DND-41 (cell line): ENCODE data around the gene RAC2.

Experiments
- ATAC-seq: fragments of 200-7000 bp; cut with Tn5 transposase; 3 replicates; pipeline ENCODE4 v1.9.1; 2021; ENCODE audit warnings: low read depth; ENCODE audit not compliant: insufficient read depth
- DNase-seq: peaks from one replicate; pipeline ENCODE4 v3.0.0-alpha.2; 2020
- H2AFZ ChIP-seq: 2 replicates; pipeline ENCODE4 v1.6.0; 2012; ENCODE audit warnings: low read depth, low read length
- H3K27ac ChIP-seq: 2 replicates; pipeline ENCODE4 v1.5.1; 2012; ENCODE audit warnings: low read length, inconsistent platforms
- H3K27me3 ChIP-seq: fragments of 200-600 bp; sonication (generic); 2 replicates; pipeline ENCODE4 v1.6.0; 2012; ENCODE audit warnings: low read length, mild to moderate bottlenecking, inconsistent platforms; ENCODE audit not compliant: insufficient read depth, poor library complexity
- H3K36me3 ChIP-seq: 2 replicates; pipeline ENCODE4 v1.5.1; 2012; ENCODE audit warnings: low read length, inconsistent platforms; ENCODE audit not compliant: insufficient read depth
- H3K4me1 ChIP-seq: 2 replicates; pipeline ENCODE4 v1.5.1; 2012; ENCODE audit warnings: mild to moderate bottlenecking, low read length; ENCODE audit not compliant: insufficient read depth
- H3K4me2 ChIP-seq: 2 replicates; pipeline ENCODE4 v1.6.0; 2012; ENCODE audit warnings: mild to moderate bottlenecking, moderate library complexity, low read length, inconsistent platforms; ENCODE audit not compliant: insufficient read depth
- H3K4me3 ChIP-seq, 2 experiments: fragments of 200-600 bp in 1 of 2; shearing (Covaris generic) in 1 of 2; 2 replicates each; pipeline ENCODE4 v1.5.1; 2012 to 2016; ENCODE audit warnings: inconsistent platforms in 2 of 2, low read length in 2 of 2, mild to moderate bottlenecking in 2 of 2, low read depth in 1 of 2, moderate library complexity in 1 of 2
- H3K79me2 ChIP-seq: 2 replicates; pipeline ENCODE4 v1.6.0; 2012; ENCODE audit warnings: low read length, inconsistent platforms; ENCODE audit not compliant: insufficient read depth
- H3K9ac ChIP-seq: 2 replicates; pipeline ENCODE4 v1.6.0; 2012; ENCODE audit warnings: low read depth, mild to moderate bottlenecking, inconsistent platforms, low read length, moderate library complexity
- H3K9me3 ChIP-seq: 2 replicates; pipeline ENCODE4 v1.5.1; 2012; ENCODE audit warnings: low read length, moderate library complexity, mild to moderate bottlenecking, inconsistent platforms; ENCODE audit not compliant: insufficient read depth, severe bottlenecking
- H4K20me1 ChIP-seq: 2 replicates; pipeline ENCODE4 v1.6.0; 2012; ENCODE audit warnings: low read length; ENCODE audit not compliant: insufficient read depth
- EZH2 ChIP-seq: IDR thresholded peaks from 3 replicates; pipeline ENCODE4 v1.6.1; 2012; ENCODE audit warnings: borderline replicate concordance, low read depth, mild to moderate bottlenecking, moderate library complexity, low read length, inconsistent platforms; ENCODE audit not compliant: severe bottlenecking
- TF ChIP-seq, protein P1 (sequence below): IDR thresholded peaks from 2 replicates; pipeline ENCODE4 v1.5.1; 2012; ENCODE audit warnings: borderline replicate concordance, low read length, moderate library complexity, mild to moderate bottlenecking; ENCODE audit not compliant: poor library complexity, severe bottlenecking; ENCODE audit errors: extremely low read depth

RAC2 gene

DNA sequence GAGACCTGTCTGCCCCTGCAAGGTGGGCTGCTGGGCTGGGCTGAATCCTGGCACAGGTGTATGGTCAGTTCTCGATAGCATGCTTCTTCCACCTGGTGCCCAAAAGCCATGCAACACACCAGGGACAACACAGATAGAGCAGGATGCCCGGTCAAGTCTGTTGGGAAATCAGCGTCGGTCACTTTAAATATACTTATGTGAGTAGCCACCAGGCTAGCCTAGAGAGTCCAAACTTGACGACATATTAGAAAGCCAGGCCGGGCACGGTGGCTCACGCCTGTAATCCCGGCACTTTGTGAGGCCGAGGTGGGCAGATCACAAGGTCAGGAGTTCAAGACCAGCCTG is 65.0 kb downstream of the RAC2 start:
- no peaks in the 10 kb centered on the region for H3K36me3 ChIP-seq
- DNase-seq (no peak), ATAC-seq (no peak)
- H3K4me2 ChIP-seq, result no peak overlapping the region
- no peaks in the 10 kb centered on the region for H4K20me1 ChIP-seq
- H3K79me2 ChIP-seq, result no peaks in the 10 kb centered on the region
- H2AFZ ChIP-seq, result no peak overlapping the region
- H3K9me3 ChIP-seq, result no peaks in the 10 kb centered on the region
- peaks cover 9% of the 10 kb centered on the region for H3K27me3 ChIP-seq
- H3K4me3 ChIP-seq, result no peak overlapping the region
- H3K4me1 ChIP-seq, result no peaks in the 10 kb centered on the region
- no peak for TF ChIP-seq EZH2
- TF ChIP-seq, protein P1, sequence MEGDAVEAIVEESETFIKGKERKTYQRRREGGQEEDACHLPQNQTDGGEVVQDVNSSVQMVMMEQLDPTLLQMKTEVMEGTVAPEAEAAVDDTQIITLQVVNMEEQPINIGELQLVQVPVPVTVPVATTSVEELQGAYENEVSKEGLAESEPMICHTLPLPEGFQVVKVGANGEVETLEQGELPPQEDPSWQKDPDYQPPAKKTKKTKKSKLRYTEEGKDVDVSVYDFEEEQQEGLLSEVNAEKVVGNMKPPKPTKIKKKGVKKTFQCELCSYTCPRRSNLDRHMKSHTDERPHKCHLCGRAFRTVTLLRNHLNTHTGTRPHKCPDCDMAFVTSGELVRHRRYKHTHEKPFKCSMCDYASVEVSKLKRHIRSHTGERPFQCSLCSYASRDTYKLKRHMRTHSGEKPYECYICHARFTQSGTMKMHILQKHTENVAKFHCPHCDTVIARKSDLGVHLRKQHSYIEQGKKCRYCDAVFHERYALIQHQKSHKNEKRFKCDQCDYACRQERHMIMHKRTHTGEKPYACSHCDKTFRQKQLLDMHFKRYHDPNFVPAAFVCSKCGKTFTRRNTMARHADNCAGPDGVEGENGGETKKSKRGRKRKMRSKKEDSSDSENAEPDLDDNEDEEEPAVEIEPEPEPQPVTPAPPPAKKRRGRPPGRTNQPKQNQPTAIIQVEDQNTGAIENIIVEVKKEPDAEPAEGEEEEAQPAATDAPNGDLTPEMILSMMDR, result no peak
- no peak overlapping the region for H3K27ac ChIP-seq
- no peak overlapping the region for H3K9ac ChIP-seq

DNA sequence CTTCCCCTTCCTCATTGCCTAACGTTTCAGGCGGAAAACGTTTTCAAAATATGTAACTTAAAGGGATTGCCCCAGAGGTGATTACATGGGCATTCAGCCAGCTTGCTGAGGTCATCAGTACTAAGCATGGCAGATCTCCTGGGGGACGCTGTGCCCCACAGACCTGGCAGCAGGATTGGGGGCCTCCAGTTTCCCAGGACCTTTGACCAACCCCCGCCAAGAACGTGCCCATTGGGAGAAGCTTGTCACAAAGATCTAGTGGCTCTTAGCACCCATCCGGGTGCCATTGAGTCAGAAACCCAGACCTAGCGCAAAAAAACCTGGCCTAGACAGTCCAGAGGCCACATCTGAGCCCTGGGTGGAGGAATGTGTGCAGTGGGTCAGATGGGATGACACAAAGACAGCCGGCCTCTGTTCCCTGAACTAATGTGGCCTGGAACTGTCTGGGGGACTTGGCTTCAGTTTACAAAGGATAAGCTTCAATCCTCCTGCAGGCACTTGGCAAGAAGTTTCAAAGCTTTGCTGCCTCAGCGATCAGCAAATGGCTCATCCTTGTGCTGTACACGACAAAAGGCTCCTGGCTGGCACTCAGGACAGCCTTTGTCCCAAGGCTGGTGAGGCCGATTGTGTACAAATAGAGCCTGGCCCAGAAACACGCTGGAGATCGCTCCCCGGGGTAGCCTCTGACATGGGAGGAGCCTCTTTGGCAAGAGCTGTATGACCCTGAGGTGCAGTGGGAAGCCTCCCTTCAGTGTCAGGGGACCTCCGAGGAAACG is 65.5 kb downstream of the RAC2 start:
- H4K20me1 ChIP-seq, result no peaks in the 10 kb centered on the region
- H3K9me3 ChIP-seq, result no peaks in the 10 kb centered on the region
- ATAC-seq (no peak), DNase-seq (no peak)
- no peak overlapping the region for H3K27ac ChIP-seq
- no peak overlapping the region for H3K9ac ChIP-seq
- no peak overlapping the region for H2AFZ ChIP-seq
- H3K36me3 ChIP-seq, result no peaks in the 10 kb centered on the region
- H3K4me3 ChIP-seq, result no peak overlapping the region
- H3K4me1 ChIP-seq, result no peaks in the 10 kb centered on the region
- no peaks in the 10 kb centered on the region for H3K79me2 ChIP-seq
- no peak for TF ChIP-seq EZH2
- TF ChIP-seq, protein P1, result no peak
- no peak overlapping the region for H3K4me2 ChIP-seq
- peaks cover 11% of the 10 kb centered on the region for H3K27me3 ChIP-seq

- no peak for ATAC-seq
- Histone ChIP-seq H2AFZ (no peak overlapping the region), H3K4me1 (no peaks in the 10 kb centered on the region), H3K4me3 (no peak overlapping the region), H3K79me2 (no peaks in the 10 kb centered on the region), H4K20me1 (no peaks in the 10 kb centered on the region), H3K9ac (no peak overlapping the region), H3K4me2 (no peak overlapping the region), H3K9me3 (no peaks in the 10 kb centered on the region), H3K36me3 (no peaks in the 10 kb centered on the region), H3K27ac (no peak overlapping the region), H3K27me3 (peaks cover 11% of the 10 kb centered on the region)
- no peak for DNase-seq
- no peak for TF ChIP-seq EZH2
- TF ChIP-seq, protein P1, result no peak
Observed at GRCh38 chr22:37177755-37178154, 66.3 kb downstream of the RAC2 start.

DNA sequence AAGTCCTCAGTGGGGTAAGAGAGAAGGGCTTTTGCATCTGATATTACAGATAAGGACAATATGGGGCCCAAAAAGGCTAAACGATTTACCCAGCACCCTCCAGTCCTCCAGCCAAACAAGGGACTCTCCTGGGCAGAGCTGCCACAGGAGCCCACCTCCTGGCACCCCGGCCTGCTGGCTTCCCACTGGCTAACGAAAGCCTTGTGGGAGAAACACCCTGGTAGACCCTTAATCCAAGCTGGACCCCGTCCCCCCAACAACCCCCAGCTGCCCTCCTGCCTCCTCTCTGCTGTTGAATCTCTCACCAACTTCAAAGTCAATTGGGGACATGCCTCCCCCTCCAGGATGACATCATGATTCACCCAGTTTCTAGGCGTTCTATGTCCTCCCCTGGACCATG is 66.8 kb downstream of the RAC2 start:
- no peak for ATAC-seq
- H3K9ac ChIP-seq, result no peak overlapping the region
- no peaks in the 10 kb centered on the region for H3K4me1 ChIP-seq
- H2AFZ ChIP-seq, result no peak overlapping the region
- no peak for DNase-seq
- H3K79me2 ChIP-seq, result no peaks in the 10 kb centered on the region
- H4K20me1 ChIP-seq, result no peaks in the 10 kb centered on the region
- H3K27me3 ChIP-seq, result peaks cover 11% of the 10 kb centered on the region
- H3K36me3 ChIP-seq, result no peaks in the 10 kb centered on the region
- H3K27ac ChIP-seq, result no peak overlapping the region
- TF ChIP-seq, protein P1, result no peak
- no peak for TF ChIP-seq EZH2
- H3K4me2 ChIP-seq, result no peak overlapping the region
- no peak overlapping the region for H3K4me3 ChIP-seq
- H3K9me3 ChIP-seq, result no peaks in the 10 kb centered on the region
